GM19455 (cell line): ENCODE results near the gene TREH.

ENCODE experiments used
- ATAC-seq: cut with Tn5 transposase; IDR thresholded peaks from one replicate; pipeline ENCODE4 v1.9.1; 2021; ENCODE audit not compliant: unreplicated experiment

The TREH gene

DNA sequence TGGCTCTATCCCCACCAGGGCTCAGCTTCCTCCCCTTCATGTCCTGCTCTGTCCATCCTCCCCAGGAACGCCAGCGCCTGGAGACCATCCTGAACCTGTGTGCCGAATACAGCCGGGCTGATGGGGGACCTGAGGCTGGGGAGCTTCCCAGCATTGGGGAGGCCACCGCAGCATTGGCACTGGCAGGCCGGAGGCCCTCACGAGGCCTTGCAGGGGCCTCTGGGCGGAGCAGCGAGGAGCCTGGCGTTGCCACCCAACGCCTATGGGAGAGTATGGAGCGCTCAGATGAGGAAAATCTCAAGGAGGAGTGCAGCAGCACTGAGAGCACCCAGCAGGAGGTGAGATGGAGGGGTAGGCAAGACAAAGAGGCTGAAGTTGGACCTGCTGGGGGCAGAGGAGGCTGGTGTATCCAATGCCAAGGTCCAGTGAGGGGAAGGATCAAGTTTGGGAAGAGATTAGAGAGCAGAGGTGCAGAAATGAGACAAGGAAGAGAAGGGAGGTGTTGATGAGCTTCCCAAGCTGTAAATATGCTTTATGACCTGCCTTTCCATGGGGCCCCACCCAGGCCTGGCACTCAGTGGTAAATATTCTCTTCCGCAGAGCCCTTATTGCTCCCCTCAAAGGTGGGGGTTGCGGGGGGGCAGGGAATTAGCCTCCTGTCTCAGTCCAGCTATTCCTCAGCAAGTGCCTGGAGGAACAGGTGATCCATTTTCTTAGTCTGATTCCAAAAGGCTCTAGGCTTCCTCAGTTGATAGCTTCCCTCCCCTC, 48.1 kb downstream of the TREH start:
- ATAC-seq, result no peak

DNA sequence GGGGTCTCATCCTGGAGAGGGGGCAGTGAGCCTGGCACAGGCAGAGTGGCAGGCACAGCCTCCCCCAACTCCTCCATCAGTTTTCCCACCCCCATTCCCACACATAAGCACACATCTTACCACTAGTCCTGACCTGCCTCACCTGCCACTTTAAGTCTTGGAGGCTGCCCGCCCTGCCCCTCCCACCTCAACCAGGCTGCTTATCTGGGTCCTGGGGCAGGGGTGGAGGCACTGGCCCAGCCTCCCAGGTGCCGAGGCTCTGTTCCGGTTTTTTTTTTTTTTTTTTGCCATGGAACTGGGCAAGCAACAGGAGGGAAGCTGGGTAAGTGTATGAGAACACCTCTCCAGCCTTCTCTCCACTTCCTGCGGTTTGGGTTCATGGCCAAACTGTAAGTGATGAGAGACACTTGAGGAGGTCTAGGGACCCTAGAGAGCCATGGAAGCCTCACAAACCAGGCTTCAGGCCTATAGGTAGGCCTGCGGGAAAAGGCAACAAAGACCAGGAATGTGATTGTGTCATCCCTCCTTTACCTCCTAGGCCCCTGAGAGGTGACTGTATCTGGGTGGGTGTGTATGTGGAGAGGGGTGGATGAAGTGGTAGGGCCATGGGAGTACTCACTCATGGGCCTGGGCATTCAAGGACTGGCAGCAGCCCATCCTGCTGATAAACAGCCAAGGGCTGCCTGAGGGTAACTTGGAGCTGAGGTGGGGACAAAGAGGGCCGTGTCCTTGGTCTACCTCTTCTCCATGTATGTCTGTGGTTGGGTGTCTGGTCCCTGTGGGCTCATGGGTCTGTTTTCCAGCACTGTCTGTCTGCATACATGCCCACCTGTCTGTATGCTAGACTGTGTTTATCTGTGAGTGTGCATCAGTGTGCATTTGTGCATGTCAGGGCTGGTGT, 49.4 kb downstream of the TREH start:
- ATAC-seq, result no peak

DNA sequence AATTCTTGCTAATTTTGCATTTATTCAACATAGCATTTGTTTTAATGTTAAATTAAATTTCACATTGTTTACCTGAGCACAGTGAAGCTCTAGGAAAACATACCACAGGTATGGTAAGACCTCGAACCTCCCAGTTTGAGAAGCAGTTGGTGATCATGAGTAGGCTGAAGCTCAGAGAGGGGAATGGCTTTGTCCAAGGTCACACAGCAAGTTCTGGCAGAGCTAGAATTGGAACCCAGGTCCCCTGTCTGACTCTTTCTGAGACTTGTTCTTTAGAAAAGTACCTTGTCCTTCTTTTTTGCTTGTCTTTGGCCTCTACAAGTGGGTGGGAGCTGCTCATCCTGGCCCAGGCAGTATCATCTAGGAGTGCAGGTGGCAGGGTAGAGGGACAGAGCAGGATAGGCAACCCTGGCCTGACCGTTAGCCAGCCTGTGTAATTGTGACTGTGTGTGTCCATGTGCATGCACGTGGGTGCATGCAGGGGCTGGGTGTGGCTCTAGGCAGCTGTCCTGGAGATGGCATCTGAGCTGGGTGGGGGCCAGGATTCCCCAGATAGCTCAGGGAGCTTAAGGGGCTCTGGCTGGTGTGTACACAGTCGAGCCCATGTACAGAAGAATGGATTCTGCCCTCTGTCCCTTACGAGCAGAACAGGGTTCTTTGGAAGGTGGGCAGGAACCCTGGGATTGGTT, 50.4 kb downstream of the TREH start:
- no peak for ATAC-seq

DNA sequence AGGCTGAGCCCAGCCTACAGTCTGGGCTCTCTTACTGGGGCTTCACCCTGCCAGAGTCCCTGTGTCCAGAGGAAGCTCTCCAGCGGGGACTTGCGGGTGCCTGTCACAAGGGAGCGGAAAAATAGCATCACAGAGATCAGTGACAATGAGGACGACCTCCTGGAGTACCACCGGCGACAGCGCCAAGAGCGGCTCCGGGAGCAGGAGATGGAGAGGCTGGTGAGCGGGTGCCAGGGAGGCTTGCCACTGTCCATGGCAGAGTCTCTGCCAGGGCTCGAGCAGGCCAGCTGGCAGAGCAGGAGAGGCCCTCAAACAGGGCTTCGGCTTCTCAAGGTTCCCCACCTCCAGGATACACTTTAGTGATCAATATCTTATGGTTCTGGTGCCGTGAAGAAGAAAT, 51.0 kb downstream of the TREH start:
- ATAC-seq, result no peak

DNA sequence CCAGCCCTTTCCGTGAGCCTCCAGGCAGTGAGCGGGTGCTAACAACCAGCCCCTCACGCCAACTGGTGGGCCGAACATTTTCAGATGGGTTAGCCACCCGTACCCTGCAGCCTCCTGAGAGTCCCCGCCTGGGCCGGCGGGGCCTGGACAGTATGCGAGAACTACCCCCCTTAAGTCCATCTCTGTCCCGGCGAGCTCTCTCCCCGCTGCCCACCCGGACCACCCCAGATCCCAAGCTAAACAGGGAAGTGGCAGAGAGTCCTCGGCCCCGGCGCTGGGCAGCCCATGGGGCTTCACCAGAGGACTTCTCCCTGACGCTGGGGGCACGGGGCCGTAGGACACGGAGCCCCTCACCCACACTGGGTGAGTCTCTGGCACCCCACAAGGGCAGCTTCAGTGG, 51.4 kb downstream of the TREH start:
- ATAC-seq, result no peak

DNA sequence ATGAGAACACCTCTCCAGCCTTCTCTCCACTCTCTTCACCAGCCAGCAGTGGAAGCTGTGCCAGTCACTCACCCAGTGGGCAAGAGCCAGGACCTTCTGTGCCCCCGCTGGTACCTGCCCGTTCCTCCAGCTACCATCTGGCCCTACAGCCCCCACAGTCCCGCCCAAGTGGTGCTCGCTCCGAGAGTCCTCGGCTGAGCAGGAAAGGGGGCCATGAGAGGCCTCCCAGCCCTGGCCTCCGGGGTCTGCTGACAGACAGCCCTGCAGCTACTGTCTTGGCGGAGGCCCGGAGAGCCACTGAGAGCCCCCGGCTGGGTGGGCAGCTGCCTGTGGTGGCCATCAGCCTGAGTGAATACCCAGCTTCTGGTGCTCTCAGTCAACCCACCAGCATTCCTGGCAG, 51.9 kb downstream of the TREH start:
- ATAC-seq, result no peak

DNA sequence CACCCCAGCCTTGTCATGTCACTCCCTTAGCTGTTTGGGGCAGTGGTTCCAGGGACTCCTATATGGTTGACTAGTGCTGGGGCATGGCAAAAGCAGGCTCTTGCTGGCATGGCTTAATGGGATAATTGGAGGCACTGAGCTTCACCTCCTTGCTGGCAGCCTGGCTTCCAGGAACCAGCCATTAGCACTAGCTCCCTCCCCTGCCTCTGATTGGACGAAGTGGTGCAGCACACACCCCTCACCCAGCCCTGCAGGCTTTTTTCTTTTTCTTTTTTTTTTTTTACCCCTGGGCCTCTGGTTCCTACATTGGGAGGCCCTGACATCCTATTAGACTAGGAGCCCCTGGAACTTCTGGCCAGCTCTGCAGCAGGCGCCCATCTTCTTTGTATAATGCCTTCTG, 53.5 kb downstream of the TREH start:
- ATAC-seq, result no peak

DNA sequence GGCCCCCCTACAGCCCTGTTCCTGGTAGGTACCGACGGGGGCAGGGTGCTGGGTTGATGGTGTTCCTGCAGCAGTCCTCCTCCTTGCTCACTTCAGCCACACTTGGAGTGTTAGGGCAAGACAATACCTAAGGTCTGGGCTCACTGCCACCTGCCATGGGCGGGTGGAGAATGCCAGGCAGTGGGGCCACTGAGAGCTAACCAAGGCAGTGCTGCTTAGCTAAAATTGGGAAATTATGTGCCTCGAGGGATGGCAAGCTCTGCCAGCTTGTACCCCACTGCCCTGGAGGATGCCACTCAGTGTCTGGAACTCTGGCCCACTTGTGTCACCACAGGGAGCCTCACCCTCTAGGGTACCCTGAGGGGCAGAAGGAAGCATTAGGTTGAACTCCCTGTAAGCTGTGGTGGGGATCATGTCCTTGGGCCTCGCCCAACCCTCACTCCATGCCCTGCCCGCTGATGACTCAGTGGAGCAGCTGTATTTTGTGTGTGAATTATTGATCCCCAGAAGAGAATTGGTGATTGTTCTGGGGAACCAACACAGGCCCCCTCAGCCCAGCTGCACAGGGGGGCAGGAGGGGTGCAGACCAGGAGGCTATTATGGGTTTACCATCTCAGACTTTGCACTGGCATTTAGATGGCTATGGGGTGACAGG, 54.3 kb downstream of the TREH start:
- ATAC-seq, result no peak

DNA sequence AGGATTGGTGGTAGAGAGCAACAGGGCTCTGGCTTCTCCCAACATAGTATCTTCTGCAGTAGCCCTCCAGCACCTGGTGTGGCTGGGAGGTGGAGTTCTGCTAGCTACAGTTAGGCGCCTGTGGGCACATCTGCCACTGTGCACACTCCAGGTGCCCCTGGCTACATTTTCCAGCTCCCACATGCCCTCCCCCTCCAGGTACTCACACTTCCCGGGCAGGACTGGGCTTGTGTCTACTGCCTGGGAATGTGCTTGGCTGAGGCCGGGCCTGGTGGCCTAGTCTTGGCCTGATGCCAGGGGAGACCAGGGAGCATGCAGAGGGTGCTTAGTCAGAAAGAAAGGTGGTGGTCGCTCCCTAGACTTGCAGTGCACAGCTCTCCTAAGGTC, 56.2 kb downstream of the TREH start:
- ATAC-seq, result no peak

DNA sequence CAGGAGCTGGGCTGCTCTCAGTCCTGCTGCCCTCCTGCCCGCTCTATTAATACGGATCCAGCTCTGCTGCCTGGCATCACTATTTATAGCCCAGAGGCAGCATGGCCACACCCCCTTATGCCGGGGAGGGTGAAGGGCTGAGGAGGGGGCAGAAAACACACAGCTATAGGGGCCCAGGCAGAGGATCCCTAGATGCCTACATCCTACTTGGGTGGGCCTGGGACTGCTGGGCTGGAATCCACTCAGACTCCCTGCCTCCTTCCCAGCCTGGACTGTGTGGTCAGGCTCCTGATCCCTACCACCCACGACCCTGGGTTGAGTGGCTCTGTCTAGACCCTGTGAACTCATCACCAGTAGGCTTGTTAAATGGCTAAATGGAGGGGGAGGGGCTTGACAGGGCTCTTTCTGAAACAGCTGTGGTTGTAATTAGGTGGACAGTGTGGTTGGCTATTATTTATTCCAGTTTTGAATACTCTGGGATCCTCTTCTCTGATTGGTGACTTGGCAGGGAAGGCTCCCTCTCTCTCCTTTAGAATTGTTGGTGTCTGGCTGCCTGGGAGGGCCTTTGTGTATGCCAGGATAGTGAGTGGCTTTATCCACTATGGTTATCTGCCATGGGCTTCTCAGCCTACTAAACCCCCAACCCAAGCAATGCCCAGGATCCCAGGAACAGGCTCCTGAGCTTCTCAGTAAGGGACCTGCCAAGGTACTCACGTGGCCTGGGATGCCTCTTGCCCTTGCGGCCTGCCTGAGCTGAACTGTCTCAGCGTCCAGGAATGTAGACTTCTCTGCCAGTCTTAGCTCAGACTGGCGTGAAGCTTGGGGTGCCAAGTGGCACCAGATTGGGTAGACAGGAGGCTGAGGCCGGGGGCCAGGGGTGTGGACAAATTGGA, 56.8 kb downstream of the TREH start:
- ATAC-seq, result no peak

DNA sequence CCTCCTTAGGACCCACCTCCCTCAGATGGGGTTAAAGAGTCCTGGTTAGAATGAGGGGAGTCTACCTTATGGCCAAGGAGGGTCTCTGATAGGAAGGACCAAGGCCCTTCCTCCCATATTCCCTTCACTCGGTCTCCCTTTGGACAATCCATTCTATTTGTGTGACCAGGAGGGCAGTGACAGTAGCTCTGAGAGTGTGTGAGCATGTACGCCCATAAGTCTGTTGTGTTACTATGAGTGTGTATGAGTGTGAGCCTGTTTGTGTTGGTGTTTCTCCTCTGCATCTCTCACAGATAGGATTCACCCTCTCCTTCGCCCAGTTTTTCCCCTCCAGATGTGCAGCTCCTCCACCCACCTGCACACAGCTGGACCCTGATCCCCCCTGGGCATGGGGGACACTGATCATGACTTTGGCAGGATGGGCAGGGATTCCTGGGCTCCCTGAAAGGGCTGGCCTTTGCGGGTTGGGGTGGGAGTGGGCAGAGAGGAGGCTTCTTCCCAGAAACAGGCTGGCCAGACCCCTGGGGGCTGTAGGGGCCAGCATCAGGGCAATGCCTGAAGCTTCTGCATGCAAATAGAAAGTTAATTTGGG, 57.6 kb downstream of the TREH start:
- ATAC-seq, result no peak

DNA sequence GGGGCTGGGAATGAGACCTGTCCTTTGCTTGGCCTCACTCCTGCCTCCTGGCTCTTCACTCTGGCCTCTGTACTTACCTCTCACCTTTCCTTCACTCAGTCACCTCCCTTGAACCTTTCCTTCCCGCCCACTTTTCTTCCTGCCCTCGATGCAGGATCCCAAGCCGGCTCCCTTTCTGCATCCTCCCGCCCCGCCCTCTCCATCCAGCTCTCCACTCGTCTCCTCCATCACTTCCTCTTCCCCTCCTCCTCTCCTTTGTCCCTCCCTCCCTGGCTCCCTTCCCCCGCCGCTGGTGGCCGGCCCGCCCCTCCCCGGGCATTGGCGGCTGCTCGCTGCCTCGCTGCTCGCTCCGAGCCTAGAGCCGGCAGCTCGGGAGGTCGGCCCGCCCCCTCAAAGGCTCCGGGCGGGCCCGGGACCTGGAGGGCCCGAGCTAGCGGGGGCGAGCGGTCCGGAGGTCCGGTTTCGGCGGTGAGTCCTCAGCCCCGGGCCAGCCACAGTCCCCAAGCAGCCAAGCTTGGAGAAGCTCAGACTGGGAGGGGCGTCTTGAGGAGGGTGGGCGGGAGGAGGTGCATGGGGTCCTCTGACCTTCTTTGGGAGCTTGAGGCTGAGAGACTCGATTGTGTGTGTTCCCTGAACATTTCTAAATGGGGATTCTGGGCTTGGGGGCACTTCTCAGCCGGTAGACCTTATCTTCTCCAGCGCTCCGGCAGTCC, 58.2 kb downstream of the TREH start:
- no peak for ATAC-seq

DNA sequence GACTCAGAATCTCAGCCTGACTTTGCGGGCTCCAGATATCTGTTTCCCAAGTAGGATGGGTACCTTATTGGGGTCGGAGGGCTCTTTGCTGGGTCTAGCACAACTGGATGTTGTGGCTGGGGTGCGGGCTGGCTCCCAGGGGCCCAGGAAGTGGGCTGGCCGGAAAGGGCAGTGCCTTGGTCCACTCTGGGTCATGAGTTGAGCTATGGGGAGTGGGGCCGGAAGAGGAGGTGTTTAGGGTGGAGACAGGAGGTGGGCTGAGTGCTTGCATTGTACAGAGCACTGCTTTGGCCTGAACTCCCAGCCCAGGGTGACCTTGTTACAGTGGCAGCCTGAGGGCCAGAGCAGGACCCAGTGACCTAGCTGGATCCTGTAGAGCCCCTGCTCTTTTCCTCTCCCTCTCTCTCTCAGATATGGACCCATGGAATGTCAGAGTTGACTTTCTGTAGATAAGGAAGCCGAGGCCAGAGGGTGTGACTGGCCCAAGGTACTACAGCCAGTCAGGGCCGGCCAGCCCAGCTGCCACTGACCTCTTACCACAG, 58.9 kb downstream of the TREH start:
- ATAC-seq, result no peak

DNA sequence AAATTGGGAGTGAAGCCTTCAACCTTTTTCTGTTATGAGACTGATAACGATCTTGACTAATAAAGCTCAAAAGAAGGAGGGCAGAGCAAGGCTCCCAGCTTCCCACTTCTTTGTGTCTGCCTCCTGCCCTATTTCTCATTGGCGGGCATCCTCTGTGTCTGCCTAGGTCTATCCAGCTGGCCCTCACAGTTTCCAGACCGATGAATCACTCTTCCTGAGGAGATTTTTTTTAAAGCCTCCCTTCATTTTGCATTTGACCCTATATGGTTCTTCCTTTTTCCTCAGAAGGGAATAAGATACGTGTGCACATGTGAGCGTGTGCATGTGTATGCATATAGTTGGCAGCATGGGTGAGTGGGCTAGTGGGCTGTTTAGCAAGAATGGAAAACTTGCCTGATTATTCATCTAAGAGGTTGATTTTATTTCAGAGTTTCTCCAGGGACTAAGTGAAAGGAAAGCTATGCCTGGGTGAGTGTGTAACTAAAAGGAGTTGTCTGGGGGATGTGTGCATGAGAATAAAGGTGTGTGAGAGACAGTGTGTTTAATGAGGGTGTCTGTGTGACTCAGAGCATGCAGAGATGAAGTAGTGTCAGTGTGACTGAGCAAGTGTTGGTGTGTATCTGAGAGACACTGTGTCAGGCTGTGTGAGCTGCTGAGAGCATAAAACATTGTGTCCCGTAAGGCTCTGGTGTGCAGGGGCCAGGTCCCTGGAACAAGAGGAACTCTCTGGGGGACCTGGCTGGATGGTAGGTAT, 59.8 kb downstream of the TREH start:
- ATAC-seq, result no peak

DNA sequence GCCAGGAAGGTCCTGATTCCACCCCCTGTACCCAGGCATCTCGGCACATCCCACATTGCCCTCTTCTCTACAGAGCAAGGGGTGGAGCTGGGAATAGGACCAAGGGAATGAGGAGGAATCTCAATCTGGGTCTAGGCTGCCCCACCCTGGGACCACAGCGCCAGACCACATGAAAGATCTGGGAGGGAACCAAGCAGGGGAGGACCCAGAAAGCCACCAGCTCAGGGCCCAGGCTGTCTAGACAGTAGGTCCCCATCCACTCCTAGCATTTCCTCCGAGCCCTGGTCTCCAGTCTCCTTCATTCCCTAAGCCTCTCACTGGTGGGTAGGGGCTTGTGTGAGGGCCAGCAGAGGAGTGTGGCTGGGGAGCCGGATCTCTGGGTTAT, 60.5 kb downstream of the TREH start:
- no peak for ATAC-seq

DNA sequence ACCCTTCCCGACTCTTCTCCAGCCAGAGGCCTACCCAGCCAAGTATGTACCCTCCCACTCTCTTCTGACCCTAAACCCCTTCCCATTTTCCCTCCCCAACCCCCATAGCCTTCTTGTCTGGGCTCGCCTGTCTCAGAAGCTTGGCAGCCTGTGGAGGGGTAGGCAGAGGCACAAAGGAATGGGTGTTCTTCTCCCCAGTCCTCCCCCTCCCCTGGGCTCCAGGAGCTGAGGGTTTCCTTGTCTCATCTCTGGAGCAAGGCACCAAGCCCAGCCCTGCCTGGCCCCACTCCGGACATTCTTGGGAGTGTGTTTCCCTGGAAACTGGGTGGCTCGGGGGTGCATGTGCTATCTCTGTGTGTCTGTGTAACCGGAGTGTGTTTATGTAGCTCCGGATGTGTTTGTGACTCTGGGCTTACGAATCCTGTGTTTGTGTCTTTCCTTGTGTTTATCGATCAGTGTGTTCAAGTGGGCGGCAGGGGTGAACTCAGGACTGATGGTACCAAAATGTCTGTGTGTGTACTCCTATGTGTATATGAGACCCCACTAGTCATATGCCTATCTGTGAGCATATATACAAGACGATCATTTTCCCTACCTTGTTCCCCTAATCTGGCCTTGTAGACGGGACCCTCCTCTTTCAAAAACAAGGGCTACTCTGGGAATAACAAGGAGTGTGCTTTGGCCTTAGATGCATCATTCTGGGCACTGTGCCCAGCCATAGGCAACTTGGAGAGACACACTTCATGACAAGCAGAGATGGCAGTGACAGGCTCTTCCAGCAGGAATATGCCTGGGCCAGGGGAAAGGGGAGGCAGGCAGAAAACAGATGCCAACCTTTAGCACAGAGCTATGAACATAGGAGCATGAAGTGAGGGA, 61.1 kb downstream of the TREH start:
- ATAC-seq, result no peak

DNA sequence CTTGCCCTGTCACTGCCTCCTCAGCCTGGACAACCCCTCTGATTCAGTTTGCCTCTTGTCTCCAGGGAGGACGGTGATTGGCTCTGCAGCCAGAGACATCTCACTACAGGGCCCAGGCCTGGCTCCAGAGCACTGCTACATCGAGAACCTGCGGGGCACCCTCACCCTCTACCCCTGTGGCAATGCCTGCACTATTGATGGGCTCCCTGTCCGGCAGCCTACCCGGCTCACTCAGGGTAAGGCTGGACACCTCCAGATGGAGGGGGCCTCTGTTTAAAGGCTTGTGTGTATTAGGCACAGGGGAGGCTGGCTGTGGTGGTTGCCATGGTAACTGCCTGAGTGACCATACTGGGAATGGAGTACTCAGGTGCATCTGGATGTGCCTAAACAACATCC, 63.5 kb downstream of the TREH start:
- ATAC-seq, result no peak
